NK-92 (cell line): Measurements from ENCODE around the gene TRERF1.
"Not testable (repeated sequence)": the region's sequence is repeated elsewhere in the genome, so short reads cannot be mapped to it uniquely, and the experiment has no call there.

ENCODE experiments used
- DNase-seq: peaks from one replicate; lab custom pipeline; 2025; ENCODE audit not compliant: unreplicated experiment; lab: John Stamatoyannopoulos, UW

The TRERF1 gene

GRCh38 chr6:42451333-42452170 lies at the start of gene TRERF1:
Gene TRERF1, minus strand, starts transcription at chr6:42451926. Its CDS starts 182,336 bp downstream, at chr6:42269590.
- DNase-seq: no peak

DNA sequence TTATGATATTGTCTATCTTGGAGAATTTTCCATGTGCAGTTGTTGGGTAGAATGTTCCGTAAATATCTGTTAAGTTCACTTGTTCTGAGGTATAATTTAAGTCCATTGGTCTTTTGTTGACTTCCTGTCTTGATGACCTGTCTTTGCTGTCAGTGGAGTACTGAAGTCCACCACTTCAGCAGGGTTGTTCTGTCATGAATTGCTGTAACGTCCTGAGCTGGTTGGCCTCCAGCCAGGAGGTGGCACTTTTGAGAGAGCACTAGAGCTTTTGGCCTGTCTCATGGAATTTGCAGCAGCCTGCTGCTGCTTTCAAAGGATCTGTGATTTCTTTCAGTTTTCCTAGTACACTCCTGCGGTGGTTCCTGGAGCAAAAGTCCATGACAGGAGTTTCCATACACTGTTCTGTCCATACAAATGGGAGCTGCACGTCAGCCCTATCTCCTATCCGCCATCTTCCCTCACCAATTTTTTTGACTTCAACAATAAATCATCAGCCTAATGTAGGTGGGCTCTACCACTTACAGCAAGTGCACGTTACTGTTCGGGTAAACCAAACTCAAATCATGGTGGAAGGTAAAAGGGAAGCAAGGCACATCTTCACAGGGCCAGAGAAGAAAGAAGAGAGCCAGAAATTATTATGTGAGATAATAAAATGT lies 46.9 kb upstream of the TRERF1 start:
- DNase-seq: no peak

- no peak for DNase-seq
Measured at GRCh38 chr6:42493914-42494539, 42.3 kb upstream of the TRERF1 start.

DNA sequence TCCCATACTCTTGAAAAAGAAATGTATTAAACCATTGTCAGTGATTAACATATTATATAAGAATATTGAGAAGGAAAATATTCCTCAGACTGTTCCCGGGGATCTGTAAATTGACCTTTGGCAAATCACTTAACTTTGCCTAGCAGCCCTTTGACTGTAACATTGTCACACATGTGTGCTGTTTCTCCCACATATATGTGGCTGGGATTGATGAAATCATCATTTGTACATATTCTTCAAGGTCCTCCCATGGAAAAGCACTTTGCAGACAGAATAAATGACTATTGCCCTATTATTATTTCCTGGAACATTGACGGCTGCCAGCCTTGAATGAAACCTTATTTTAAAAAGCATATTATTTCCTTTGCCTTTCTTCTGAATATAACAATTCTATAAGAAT lies 36.4 kb upstream of the TRERF1 start:
- DNase-seq: no peak

- DNase-seq: no peak
Measured at GRCh38 chr6:42484261-42484660, 32.5 kb upstream of the TRERF1 start.

- no peak for DNase-seq
Measured at GRCh38 chr6:42482174-42482573, 30.4 kb upstream of the TRERF1 start.

GRCh38 chr6:42471714-42472113 lies 20.0 kb upstream of the TRERF1 start:
- DNase-seq: no peak

- no peak for DNase-seq
Measured at GRCh38 chr6:42471142-42471541, 19.4 kb upstream of the TRERF1 start.

GRCh38 chr6:42468273-42468672 lies 16.5 kb upstream of the TRERF1 start:
- DNase-seq: no peak

DNA sequence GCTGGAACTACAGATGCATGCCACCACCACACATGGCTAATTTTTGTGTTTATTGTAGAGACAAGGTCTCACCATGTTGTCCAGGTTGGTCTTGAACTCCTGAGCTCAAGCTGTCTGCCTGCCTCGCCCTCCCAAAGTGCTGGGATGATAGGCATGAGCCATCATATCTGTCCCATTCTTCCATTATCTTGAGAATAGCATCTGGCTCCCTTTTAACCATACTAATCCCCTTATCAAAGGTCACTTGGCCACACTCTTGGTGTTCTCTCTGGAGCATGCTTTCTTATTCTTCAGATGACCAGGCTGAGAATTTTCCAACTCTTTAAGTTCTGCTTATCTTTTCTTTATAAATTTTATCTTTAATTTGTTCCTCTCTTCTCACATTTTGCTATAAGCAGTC lies 15.9 kb upstream of the TRERF1 start:
- DNase-seq: no peak

DNA sequence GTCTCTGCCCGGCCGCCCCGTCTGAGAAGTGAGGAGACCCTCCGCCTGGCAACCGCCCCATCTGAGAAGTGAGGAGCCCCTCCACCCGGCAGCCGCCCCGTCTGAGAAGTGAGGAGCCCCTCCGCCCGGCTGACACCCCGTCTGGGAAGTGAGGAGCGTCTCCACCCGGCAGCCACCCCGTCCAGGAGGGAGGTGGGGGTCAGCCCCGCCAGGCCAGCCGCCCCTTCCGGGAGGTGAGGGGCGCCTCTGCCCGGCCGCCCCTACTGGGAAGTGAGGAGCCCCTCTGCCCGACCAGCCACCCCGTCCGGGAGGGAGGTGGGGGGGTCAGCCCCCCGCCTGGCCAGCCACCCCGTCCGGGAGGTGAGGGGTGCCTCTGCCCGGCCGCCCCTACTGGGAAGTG lies 14.7 kb upstream of the TRERF1 start:
- DNase-seq: not testable (repeated sequence)

- no peak for DNase-seq
Measured at GRCh38 chr6:42462474-42462972, 10.8 kb upstream of the TRERF1 start.

- DNase-seq: no peak
Measured at GRCh38 chr6:42460883-42461282, 9.2 kb upstream of the TRERF1 start.

- DNase-seq: no peak
Measured at GRCh38 chr6:42459888-42460287, 8.2 kb upstream of the TRERF1 start.

- no peak for DNase-seq
Measured at GRCh38 chr6:42454428-42454791, 2.7 kb upstream of the TRERF1 start.

DNA sequence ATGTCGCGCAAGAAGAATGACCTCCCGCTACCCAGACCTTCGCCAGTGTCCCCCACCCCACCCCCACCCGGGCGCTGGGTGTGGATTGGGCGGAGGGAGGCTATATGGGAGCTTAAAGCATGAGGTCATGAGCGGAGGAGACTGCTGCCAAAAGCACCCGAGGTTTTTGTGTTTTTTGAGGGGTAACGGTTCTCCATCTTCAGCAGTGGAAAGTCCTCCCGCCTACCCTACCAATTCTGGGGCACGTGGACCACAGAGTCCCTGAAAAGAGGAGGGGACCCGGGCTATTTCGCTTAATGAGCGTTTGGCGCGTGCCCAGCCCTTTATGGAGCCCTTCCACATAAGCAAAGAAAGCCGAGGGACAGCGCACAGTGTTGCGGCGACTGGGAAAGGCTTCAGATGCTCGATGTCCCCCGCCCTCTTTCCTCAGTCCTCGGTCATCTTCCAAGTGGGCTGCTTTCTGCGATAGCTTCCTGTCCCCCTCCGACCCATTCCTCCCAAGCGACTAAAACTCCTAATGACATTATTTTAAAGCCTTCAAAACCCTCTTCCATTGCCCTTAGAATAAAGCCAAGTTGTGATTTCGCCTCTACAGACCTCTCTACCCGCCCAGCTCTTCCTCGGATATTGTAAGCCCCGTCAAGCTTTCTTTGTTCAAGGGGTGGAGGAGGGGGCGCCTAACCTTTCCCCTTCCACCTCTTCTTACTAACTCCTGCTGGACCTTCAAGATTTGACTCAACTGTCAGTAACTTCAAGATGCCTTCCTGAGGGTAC lies 2.1 kb upstream of the TRERF1 start:
- no peak for DNase-seq

GRCh38 chr6:42453031-42453653 lies 1.4 kb upstream of the TRERF1 start:
- DNase-seq: no peak

GRCh38 chr6:42452171-42453030 lies 675 bp upstream of the TRERF1 start:
- no peak for DNase-seq

DNA sequence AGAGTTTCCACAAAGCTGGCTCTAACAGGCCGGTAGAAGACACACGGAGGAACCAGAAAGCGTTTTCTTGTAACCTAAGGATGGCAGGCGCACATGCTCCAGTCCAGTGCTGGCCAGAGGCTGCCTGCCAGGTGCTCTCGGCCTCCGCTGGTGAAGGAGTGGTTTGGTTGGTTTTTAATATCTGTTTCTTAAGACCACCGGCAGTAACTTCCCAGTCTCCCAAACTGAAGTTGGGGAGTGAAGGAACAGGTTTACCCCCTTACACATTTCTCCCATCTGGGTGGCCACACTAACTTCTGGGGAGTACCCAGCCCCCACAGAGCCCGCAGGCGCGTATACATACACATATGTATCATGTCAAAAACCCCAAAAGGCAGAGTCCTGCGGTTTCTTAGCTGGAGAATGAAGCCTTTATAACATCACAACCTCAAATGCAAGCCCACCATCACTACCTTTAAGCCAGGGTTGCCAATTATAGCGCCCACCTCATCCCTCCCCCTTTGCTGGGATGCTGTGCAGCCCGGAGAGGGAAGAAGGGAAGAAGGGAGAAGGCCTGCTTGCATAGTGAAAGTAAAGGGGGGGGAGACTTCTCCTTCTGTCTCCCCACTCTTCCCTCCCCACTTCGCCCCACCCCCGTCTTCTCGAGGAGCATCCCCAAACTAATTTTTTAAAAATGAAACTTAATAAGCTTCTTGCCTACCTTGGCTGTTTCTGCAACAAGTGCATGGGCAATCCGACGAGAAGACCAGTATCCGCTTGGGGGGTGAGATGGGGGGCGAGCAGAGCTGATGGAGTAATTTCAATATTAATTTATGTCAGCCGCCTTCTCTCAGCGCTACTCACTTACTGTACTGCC lies 1.0 kb downstream of the TRERF1 start:
- DNase-seq: no peak
